Smooth muscle cell (in vitro differentiated cells): ENCODE data around the gene RNF227. TPM values are rescaled to one million over a fixed set of nuclear protein-coding genes. Genes with fewer than 3 reads are reported as not detected.
A peak's percentile ranks its signal among the peaks of the same experiment; 100 is the strongest.

ENCODE experiments used
- DNase-seq: peaks from one replicate; lab custom pipeline; 2025; ENCODE audit not compliant: unreplicated experiment; lab: John Stamatoyannopoulos, UW
- H2AFZ ChIP-seq: fragments of 200-600 bp; sonication (generic); 2 replicates; pipeline ENCODE4 v1.6.0; 2016; ENCODE audit warnings: antibody characterized with exemption, low read depth, mild to moderate bottlenecking
- H3F3A ChIP-seq: fragments of 200-600 bp; sonication (generic); 2 replicates; pipeline ENCODE4 v1.6.0; 2017; ENCODE audit warnings: antibody characterized with exemption, low read depth
- H3K27ac ChIP-seq: fragments of 200-600 bp; sonication (generic); 2 replicates; pipeline ENCODE4 v1.5.1; 2016; ENCODE audit warnings: low read depth, mild to moderate bottlenecking
- H3K27me3 ChIP-seq: fragments of 200-600 bp; sonication (generic); 2 replicates; pipeline ENCODE4 v1.6.1; 2016; ENCODE audit warnings: low read depth, mild to moderate bottlenecking
- H3K36me3 ChIP-seq: fragments of 200-600 bp; sonication (generic); 2 replicates; pipeline ENCODE4 v1.5.1; 2016; ENCODE audit warnings: low read depth
- H3K4me1 ChIP-seq: fragments of 200-600 bp; sonication (generic); 2 replicates; pipeline ENCODE4 v1.5.1; 2016; ENCODE audit warnings: low read depth
- H3K4me2 ChIP-seq: fragments of 200-600 bp; sonication (generic); 2 replicates; pipeline ENCODE4 v1.6.0; 2016; ENCODE audit warnings: mild to moderate bottlenecking
- H3K4me3 ChIP-seq: fragments of 200-600 bp; sonication (generic); 2 replicates; pipeline ENCODE4 v1.5.1; 2016; ENCODE audit warnings: mild to moderate bottlenecking
- H3K79me2 ChIP-seq: fragments of 200-600 bp; sonication (generic); 2 replicates; pipeline ENCODE4 v1.6.0; 2016; ENCODE audit warnings: low read depth, mild to moderate bottlenecking
- H3K9ac ChIP-seq: fragments of 200-600 bp; sonication (generic); 2 replicates; pipeline ENCODE4 v1.6.0; 2016; ENCODE audit warnings: low read depth
- H3K9me3 ChIP-seq: fragments of 200-600 bp; sonication (generic); replicated peaks from 2 replicates; pipeline ENCODE4 v1.5.1; 2016; ENCODE audit warnings: low read depth
- H4K20me1 ChIP-seq: fragments of 200-600 bp; sonication (generic); 2 replicates; pipeline ENCODE4 v1.6.0; 2016; ENCODE audit warnings: low read depth
- CTCF ChIP-seq: fragments of 200-600 bp; sonication (generic); IDR thresholded peaks from 2 replicates; pipeline ENCODE4 v1.5.1; 2017; ENCODE audit warnings: borderline replicate concordance, mild to moderate bottlenecking, antibody characterized with exemption; ENCODE audit not compliant: insufficient read depth, poor library complexity, severe bottlenecking
- WGBS: methylation state at CpG from one replicate; pipeline ENCODE4 v1.1.7; 2016; ENCODE audit warnings: low lambda C conversion rate; 5-methylcytosine and 5-hydroxymethylcytosine counted together
- polyA plus RNA-seq: library from polyadenylated mRNA; unstranded; fragments of >200 nt; fragmentation: Nextera tagmentation; extraction: Ambion mirVana; gene quantifications from 2 replicates; pipeline ENCODE4 v1.2.1, GENCODE V29; 2016
- total RNA-seq: library from RNA; depleted of rRNA; stranded (reverse); fragments of >200 nt; gene quantifications from 2 replicates; pipeline ENCODE4 v1.2.3, GENCODE V29; 2014

The RNF227 gene
- total and polyA plus RNA-seq, 2 experiments from 2014 or later = 3.4 to 3.5 TPM

- Histone ChIP-seq H3K27ac (no peak overlapping the region), H3K9ac (peak overlapping the region; percentile 65), H3K27me3 (no peaks in the 10 kb centered on the region), H3K79me2 (peaks cover 11% of the 10 kb centered on the region), H3K4me1 (peaks cover 48% of the 10 kb centered on the region), H3K4me3 (peak overlapping the region; percentile 87), H4K20me1 (no peaks in the 10 kb centered on the region), H2AFZ (no peak overlapping the region), H3K36me3 (no peaks in the 10 kb centered on the region), H3F3A (peaks cover 17% of the 10 kb centered on the region), H3K9me3 (no peaks in the 10 kb centered on the region), H3K4me2 (peak overlapping the region; percentile 100)
- DNase-seq = no peak
- no CpG with 5 or more reads among the region's 100 CpGs for WGBS
- TF ChIP-seq CTCF = no peak
These were observed 31.3 kb downstream of the RNF227 start for GRCh38 chr17:7884581-7885366.

GRCh38 chr17:7883781-7884386 is 32.2 kb downstream of the RNF227 start:
- Histone ChIP-seq H2AFZ (no peak overlapping the region), H4K20me1 (no peaks in the 10 kb centered on the region), H3K79me2 (peaks cover 11% of the 10 kb centered on the region), H3K9ac (peak overlapping the region; percentile 31), H3F3A (peaks cover 15% of the 10 kb centered on the region), H3K4me3 (peak overlapping the region; percentile 87), H3K9me3 (no peaks in the 10 kb centered on the region), H3K36me3 (peaks cover 5% of the 10 kb centered on the region), H3K27me3 (no peaks in the 10 kb centered on the region), H3K4me2 (peak overlapping the region; percentile 82), H3K4me1 (peaks cover 39% of the 10 kb centered on the region), H3K27ac (peak overlapping the region; percentile 17)
- TF ChIP-seq CTCF = no peak
- no peak for DNase-seq
- WGBS = 30% methylated on average over 3 of the region's 3 CpGs

DNA sequence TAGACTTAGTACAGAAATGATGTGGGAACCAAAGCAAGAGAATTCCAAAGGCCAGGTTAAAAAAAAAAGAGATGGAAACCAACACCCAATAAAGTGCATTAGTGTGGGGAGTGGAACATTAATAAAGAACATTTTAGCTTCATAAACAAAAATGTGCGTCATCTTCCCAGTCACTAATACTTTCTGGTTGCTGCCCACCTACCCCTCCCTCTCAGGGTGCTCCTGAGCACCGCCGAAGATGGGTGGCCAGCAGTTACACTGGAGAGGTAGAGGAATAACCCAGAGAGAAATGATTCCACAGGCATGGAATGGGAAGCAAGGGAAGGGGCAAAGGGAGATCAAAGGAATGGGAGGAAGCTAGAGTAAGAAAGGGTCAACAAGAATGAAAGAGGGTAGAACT is 33.5 kb downstream of the RNF227 start:
- Histone ChIP-seq H3F3A (peaks cover 7% of the 10 kb centered on the region), H3K27me3 (no peaks in the 10 kb centered on the region), H4K20me1 (no peaks in the 10 kb centered on the region), H3K4me1 (peaks cover 27% of the 10 kb centered on the region), H2AFZ (no peak overlapping the region), H3K79me2 (peaks cover 13% of the 10 kb centered on the region), H3K4me3 (peak overlapping the region; percentile 87), H3K27ac (no peak overlapping the region), H3K4me2 (no peak overlapping the region), H3K9ac (no peak overlapping the region), H3K9me3 (no peaks in the 10 kb centered on the region), H3K36me3 (peaks cover 5% of the 10 kb centered on the region)
- 87% methylated on average over 3 of the region's 3 CpGs for WGBS
- DNase-seq = no peak
- TF ChIP-seq CTCF = no peak

GRCh38 chr17:7882068-7882467 is 34.0 kb downstream of the RNF227 start:
- no peak overlapping the region for H3K9ac ChIP-seq
- H3K4me2 ChIP-seq = no peak overlapping the region
- peaks cover 24% of the 10 kb centered on the region for H3K4me1 ChIP-seq
- H3K36me3 ChIP-seq = peaks cover 5% of the 10 kb centered on the region
- H3K27ac ChIP-seq = no peak overlapping the region
- peaks cover 18% of the 10 kb centered on the region for H3K79me2 ChIP-seq
- no peak overlapping the region for H2AFZ ChIP-seq
- H4K20me1 ChIP-seq = no peaks in the 10 kb centered on the region
- WGBS = 88% methylated on average over 7 of the region's 7 CpGs
- H3K27me3 ChIP-seq = no peaks in the 10 kb centered on the region
- TF ChIP-seq CTCF = no peak
- no peak overlapping the region for H3K4me3 ChIP-seq
- no peak for DNase-seq
- H3K9me3 ChIP-seq = no peaks in the 10 kb centered on the region
- peaks cover 4% of the 10 kb centered on the region for H3F3A ChIP-seq
